ENCODE results near the gene PPP1R7. TPM values are rescaled to one million over a fixed set of nuclear protein-coding genes. Genes with fewer than 3 reads are reported as not detected.

Gene PPP1R7
- total and polyA plus RNA-seq, 9 of the 15 experiments (the other 6 are each of a cell fraction or from before 2014, with no cell fraction given) = 37.5 to 75.0 (median 50.5) TPM

DNA sequence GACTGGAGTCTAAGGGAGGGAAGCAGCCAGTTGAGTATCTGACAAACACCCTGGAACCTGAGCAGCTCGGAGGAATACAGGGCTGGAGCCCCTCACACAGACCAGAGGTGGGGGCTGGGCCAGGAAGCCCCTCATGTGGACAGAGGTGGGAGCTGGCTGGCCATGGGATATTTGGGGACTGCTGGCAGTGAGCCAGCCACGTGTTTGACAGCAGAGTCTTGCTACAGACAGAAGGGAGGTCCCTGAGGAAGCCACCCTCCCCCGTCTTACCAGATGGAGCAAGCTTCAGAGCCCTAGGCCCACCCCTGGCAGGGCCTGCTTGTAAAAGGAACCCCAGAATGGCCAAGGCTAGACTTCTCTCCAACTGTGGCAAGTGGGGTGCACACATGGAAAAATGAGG is 44.6 kb upstream of the PPP1R7 start:
- Histone ChIP-seq H3K79me2 (ENCODE audit: control insufficient read depth, insufficient read depth, low read length) (peaks cover 27% of the 10 kb centered on the region), H3K4me2 (ENCODE audit: insufficient read depth, low read length) (no peak overlapping the region), H3K27ac (ENCODE audit: extremely low read depth, low read depth, low read length) (no peak overlapping the region), H3K36me3 (ENCODE audit: control insufficient read depth, insufficient read depth, low read length) (peaks cover 4% of the 10 kb centered on the region; the same call in 1 of the 3 replicates), H3K27me3 (ENCODE audit: control insufficient read depth in 2 of 2, insufficient read depth in 2 of 2, low read length in 2 of 2) (no peaks in the 10 kb centered on the region), H4K20me1 (replicated peaks; ENCODE audit: control insufficient read depth, insufficient read depth, low read length) (no peaks in the 10 kb centered on the region), H3K9me1 (ENCODE audit: control insufficient read depth, insufficient read depth, low read length) (no peaks in the 10 kb centered on the region), H3K4me3 (no peak overlapping the region), H2AFZ (ENCODE audit: low read depth, low read length) (no peak overlapping the region), H3K9me3 (replicated peaks; ENCODE audit: control insufficient read depth, insufficient read depth, low read depth, low read length) (no peaks in the 10 kb centered on the region), H3K9ac (ENCODE audit: insufficient read depth in 1 of 2, low read depth in 2 of 2, low read length in 2 of 2) (peak overlapping the region in 1 of 2 experiments; percentile 65; a peak in 1 of 4 replicates), H3K4me1 (replicated peaks in 1 of 2; ENCODE audit: control insufficient read depth in 2 of 2, insufficient read depth in 2 of 2, low read length in 2 of 2) (peaks cover 0 to 8% of the 10 kb centered on the region in 2 experiments; a peak in 2 of 5 replicates)
- ATAC-seq (no peak), FAIRE-seq (no peak), DNase-seq (ENCODE audit: extremely low read depth in 1 of 4, low spot score in 3 of 4) (peak in 3 of 4 experiments; percentile 21 to 40 (median 25))
- in situ Hi-C loops (cut with MboI) = no loop called here
- WGBS (ENCODE audit: insufficient coverage, low coverage, missing lambda C conversion rate) = 10% methylated on average over 2 of the region's 3 CpGs
- CTCF ChIA-PET (ENCODE audit: low intra/inter-chr PET ratio) = no interaction called here
- POLR2A ChIA-PET = interaction anchor here (0.8 kb wide), 1 partner anchor 13 kb away, joined by 3 read pairs; no protein-coding TSS in a partner anchor
- intact Hi-C loops (cut with micrococcal nuclease) = no loop called here
- no TSS peak for BruUV-seq (replicated peaks)
- TF ChIP-seq PML (IDR thresholded peaks at IDR 0.05; ENCODE audit: low read length) (no peak), NFIC (IDR thresholded peaks at IDR 0.05) (peak; percentile 87)

DNA sequence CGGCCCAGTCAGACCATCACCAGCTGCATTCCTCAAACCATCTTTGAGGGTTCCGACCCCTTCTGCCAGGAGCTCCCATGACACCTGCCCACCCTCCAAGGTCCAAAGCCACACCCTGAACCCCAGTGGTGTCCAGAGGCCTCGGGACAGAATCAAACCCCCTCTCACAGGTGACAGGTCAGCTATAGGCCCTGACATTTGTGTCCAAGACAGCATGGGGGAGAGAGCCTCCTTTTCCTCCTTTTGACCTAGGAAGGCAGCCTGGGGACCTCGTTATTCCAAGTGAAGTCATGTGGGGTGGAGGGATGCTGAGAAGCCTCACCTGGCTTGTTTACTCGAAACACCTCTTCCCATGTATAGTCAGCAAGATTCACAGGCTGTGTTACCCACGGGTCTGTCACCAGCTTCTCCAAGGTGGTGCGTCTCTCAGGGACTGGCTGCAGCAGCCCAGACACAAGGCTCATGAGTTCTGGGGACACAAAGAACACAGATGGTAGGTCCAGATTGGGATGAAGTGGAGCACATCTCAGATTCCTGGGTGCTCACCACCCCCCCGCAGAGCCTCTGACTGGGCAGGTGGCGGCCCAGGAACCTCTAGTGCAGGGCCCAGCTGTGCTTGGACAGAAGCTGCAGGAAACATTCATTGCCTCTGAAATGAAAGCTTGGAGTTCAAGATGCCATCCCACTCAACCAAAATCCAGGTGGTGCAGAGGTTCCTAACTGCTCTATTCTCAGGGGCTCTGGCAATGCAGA is 43.1 kb upstream of the PPP1R7 start:
- Histone ChIP-seq H3K4me2 (ENCODE audit: insufficient read depth, low read length) (no peak overlapping the region), H3K9me1 (ENCODE audit: control insufficient read depth, insufficient read depth, low read length) (no peaks in the 10 kb centered on the region), H2AFZ (ENCODE audit: low read depth, low read length) (no peak overlapping the region), H4K20me1 (replicated peaks; ENCODE audit: control insufficient read depth, insufficient read depth, low read length) (no peaks in the 10 kb centered on the region), H3K9ac (ENCODE audit: insufficient read depth in 1 of 2, low read depth in 2 of 2, low read length in 2 of 2) (no peak overlapping the region), H3K9me3 (replicated peaks; ENCODE audit: control insufficient read depth, insufficient read depth, low read depth, low read length) (no peaks in the 10 kb centered on the region), H3K4me3 (no peak overlapping the region), H3K27ac (ENCODE audit: extremely low read depth, low read depth, low read length) (no peak overlapping the region), H3K79me2 (ENCODE audit: control insufficient read depth, insufficient read depth, low read length) (peaks cover 12% of the 10 kb centered on the region), H3K36me3 (ENCODE audit: control insufficient read depth, insufficient read depth, low read length) (peaks cover 3% of the 10 kb centered on the region; the same call in 1 of the 3 replicates), H3K27me3 (ENCODE audit: control insufficient read depth in 2 of 2, insufficient read depth in 2 of 2, low read length in 2 of 2) (no peaks in the 10 kb centered on the region), H3K4me1 (replicated peaks in 1 of 2; ENCODE audit: control insufficient read depth in 2 of 2, insufficient read depth in 2 of 2, low read length in 2 of 2) (peaks cover 0 to 3% of the 10 kb centered on the region in 2 experiments; a peak in 1 of 5 replicates)
- WGBS (ENCODE audit: insufficient coverage, low coverage, missing lambda C conversion rate) = 76% methylated on average over 6 of the region's 9 CpGs
- FAIRE-seq = no peak
- in situ Hi-C loops (cut with MboI) (no loop called here), intact Hi-C loops (cut with micrococcal nuclease) (no loop called here)
- ChIA-PET CTCF (ENCODE audit: low intra/inter-chr PET ratio) (no interaction called here), POLR2A (no interaction called here)
- no peak for ATAC-seq
- DNase-seq (ENCODE audit: extremely low read depth in 1 of 4, low spot score in 3 of 4) = no peak
- no TSS peak for BruUV-seq (replicated peaks)
- TF ChIP-seq ZNF778 (CRISPR knock-in tag; IDR thresholded peaks at IDR 0.05) (no peak), EP400 (IDR thresholded peaks at IDR 0.05) (no peak), NCOA1 (IDR thresholded peaks at IDR 0.05; ENCODE audit: low read depth) (no peak), ZFPM2 (CRISPR knock-in tag; IDR thresholded peaks at IDR 0.05) (no peak), KLF6 (CRISPR knock-in tag; IDR thresholded peaks at IDR 0.05; ENCODE audit: borderline replicate concordance) (no peak), ZNF408 (CRISPR knock-in tag; IDR thresholded peaks at IDR 0.05; ENCODE audit: low read depth) (no peak), C11orf30 (IDR thresholded peaks at IDR 0.05; ENCODE audit: low read depth) (no peak), ZNF354B (CRISPR knock-in tag; IDR thresholded peaks at IDR 0.05) (no peak), SETDB1 (IDR thresholded peaks at IDR 0.05; ENCODE audit: low read length) (no peak), HSF4 (CRISPR knock-in tag; IDR thresholded peaks at IDR 0.05; ENCODE audit: borderline replicate concordance) (no peak)
- TF ChIP-seq, protein P1, sequence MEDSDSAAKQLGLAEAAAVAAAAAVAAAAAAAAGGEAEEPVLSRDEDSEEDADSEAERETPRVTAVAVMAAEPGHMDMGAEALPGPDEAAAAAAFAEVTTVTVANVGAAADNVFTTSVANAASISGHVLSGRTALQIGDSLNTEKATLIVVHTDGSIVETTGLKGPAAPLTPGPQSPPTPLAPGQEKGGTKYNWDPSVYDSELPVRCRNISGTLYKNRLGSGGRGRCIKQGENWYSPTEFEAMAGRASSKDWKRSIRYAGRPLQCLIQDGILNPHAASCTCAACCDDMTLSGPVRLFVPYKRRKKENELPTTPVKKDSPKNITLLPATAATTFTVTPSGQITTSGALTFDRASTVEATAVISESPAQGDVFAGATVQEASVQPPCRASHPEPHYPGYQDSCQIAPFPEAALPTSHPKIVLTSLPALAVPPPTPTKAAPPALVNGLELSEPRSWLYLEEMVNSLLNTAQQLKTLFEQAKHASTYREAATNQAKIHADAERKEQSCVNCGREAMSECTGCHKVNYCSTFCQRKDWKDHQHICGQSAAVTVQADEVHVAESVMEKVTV (CRISPR knock-in tag; IDR thresholded peaks at IDR 0.05) = no peak
- TF ChIP-seq, protein P2, sequence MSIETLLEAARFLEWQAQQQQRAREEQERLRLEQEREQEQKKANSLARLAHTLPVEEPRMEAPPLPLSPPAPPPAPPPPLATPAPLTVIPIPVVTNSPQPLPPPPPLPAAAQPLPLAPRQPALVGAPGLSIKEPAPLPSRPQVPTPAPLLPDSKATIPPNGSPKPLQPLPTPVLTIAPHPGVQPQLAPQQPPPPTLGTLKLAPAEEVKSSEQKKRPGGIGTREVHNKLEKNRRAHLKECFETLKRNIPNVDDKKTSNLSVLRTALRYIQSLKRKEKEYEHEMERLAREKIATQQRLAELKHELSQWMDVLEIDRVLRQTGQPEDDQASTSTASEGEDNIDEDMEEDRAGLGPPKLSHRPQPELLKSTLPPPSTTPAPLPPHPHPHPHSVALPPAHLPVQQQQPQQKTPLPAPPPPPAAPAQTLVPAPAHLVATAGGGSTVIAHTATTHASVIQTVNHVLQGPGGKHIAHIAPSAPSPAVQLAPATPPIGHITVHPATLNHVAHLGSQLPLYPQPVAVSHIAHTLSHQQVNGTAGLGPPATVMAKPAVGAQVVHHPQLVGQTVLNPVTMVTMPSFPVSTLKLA (conservative IDR thresholded peaks at IDR 0.05) = no peak

Measured in K562 (cell line).